Stimulated activated effector memory CD8-positive, alpha-beta T cell treated with anti-CD3 and anti-CD28 coated beads, Interleukin-12 subunit alpha, Interleukin-12 subunit beta, amount 100 ng/mL, for 72 hours (primary cell): ENCODE measurements around the gene SGO2.

Experiments
- ATAC-seq: fragments of 150-1000 bp; cut with Tn5 transposase; 2 replicates; pipeline ENCODE4 v1.10.0; 2021
- DNase-seq, 2 donors: peaks; one replicate each; pipeline ENCODE4 v3.0.0; 2021 to 2022; ENCODE audit warnings: low spot score in 2 of 2
- H3K27ac Mint-ChIP-seq: one replicate; pipeline ENCODE4 v1.8.0; 2022; ENCODE audit warnings: mild to moderate bottlenecking, mixed read lengths
- H3K36me3 Mint-ChIP-seq: one replicate; pipeline ENCODE4 v1.8.0; 2022; ENCODE audit warnings: mild to moderate bottlenecking, mixed read lengths
- H3K4me1 Mint-ChIP-seq: one replicate; pipeline ENCODE4 v1.8.0; 2022; ENCODE audit warnings: mixed read lengths
- H3K4me3 Mint-ChIP-seq: one replicate; pipeline ENCODE4 v1.8.0; 2022; ENCODE audit warnings: mild to moderate bottlenecking, mixed read lengths
- H3K9me3 Mint-ChIP-seq: one replicate; pipeline ENCODE4 v1.8.0; 2022; ENCODE audit warnings: mixed read lengths

SGO2 gene, protein sequence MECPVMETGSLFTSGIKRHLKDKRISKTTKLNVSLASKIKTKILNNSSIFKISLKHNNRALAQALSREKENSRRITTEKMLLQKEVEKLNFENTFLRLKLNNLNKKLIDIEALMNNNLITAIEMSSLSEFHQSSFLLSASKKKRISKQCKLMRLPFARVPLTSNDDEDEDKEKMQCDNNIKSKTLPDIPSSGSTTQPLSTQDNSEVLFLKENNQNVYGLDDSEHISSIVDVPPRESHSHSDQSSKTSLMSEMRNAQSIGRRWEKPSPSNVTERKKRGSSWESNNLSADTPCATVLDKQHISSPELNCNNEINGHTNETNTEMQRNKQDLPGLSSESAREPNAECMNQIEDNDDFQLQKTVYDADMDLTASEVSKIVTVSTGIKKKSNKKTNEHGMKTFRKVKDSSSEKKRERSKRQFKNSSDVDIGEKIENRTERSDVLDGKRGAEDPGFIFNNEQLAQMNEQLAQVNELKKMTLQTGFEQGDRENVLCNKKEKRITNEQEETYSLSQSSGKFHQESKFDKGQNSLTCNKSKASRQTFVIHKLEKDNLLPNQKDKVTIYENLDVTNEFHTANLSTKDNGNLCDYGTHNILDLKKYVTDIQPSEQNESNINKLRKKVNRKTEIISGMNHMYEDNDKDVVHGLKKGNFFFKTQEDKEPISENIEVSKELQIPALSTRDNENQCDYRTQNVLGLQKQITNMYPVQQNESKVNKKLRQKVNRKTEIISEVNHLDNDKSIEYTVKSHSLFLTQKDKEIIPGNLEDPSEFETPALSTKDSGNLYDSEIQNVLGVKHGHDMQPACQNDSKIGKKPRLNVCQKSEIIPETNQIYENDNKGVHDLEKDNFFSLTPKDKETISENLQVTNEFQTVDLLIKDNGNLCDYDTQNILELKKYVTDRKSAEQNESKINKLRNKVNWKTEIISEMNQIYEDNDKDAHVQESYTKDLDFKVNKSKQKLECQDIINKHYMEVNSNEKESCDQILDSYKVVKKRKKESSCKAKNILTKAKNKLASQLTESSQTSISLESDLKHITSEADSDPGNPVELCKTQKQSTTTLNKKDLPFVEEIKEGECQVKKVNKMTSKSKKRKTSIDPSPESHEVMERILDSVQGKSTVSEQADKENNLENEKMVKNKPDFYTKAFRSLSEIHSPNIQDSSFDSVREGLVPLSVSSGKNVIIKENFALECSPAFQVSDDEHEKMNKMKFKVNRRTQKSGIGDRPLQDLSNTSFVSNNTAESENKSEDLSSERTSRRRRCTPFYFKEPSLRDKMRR

DNA sequence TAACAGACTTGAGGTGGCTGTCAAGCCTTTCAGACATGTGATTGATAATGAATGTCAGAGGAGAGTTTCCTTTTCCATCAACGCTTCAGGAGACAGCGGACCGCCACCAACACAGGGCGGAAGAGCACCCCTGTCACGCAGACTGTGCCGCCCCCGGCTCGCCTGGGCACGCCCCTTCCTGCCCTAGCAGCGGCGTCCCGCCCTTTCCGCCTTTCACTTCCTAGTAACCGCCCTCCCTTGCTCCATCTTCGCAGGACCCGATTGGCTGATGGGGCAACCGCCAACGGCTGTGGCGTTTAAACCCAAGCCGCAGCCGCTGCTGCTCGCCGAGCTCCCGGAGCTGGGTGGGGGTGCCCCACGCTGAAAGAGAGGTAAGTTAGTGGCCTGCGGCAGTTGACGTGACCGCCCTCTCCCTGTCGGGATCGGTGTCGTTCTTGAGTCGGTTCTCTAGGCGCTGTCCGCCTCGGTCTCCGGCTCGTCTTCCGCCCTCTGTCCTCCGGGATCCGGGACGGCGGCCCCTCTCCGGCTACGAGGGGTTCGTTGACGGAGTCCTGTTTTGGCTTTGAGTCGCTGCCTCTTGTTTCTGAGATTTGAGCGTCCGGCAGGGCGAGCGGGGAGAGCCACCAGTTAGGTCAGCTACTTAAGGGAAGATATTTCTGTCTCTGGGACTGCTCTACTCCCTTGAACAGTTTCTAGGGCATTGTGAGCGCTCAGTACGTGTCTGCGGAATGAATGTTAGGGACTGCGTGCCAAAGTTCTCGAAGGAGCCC lies at the start of gene SGO2:
SGO2 (plus strand) TSS at position 326 of the 770 bp plus-strand sequence. CDS start 6,769 bp downstream, outside the sequence.
- DNase-seq: peak; percentile 86 to 96
- Mint-ChIP-seq H3K4me3 (peak within 1 kb of the TSS; percentile 96), H3K4me1 (peaks cover 19% of the 10 kb centered on the region), H3K9me3 (no peaks in the 10 kb centered on the region), H3K36me3 (peaks cover 10% of the 10 kb centered on the region), H3K27ac (peak within 1 kb of the TSS; percentile 96)
- peak; percentile 99 for ATAC-seq

DNA sequence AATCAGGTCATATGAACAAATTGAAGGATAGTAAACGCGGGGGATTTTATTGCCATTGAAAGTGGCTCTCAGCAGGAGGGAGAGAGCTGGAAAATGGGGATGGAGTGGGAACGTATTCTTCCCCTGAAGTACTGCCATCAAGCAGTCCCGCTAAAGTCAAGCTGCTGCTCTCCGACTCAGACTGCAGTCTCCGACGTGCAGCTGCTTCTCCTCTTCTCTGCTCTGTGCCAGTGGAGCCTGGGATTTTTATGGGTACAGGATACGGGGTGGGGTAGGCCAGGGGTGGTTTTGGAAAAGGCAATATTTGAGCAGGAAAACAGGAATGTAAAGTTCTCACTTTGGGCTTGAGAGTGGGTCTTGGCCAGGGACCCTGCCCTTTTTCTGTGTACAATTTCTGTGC lies 49.2 kb upstream of the SGO2 start:
- Mint-ChIP-seq H3K4me1 (peaks cover 8% of the 10 kb centered on the region), H3K4me3 (no peak overlapping the region), H3K36me3 (peaks cover 30% of the 10 kb centered on the region), H3K9me3 (no peaks in the 10 kb centered on the region), H3K27ac (no peak overlapping the region)
- no peak for ATAC-seq
- DNase-seq: no peak

DNA sequence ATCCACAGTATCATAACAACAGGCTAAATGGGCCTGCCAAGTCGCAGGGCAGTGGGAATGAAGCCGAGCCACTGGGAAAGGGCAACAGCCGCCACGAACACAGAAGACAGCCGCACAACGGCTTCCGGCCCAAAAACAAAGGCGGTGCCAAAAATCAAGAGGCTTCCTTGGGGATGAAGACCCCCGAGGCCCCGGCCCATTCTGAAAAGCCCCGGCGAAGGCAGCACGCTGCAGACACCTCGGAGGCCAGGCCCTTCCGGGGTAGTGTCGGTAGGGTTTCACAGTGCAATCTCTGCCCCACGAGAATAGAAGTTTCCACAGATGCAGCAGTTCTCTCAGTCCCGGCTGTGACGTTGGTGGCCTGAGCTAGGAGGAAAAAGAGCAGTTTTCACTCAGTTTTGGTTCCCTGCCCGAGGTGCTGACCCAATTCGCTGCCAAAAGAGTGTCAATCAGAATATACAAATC lies 48.3 kb upstream of the SGO2 start:
- Mint-ChIP-seq H3K4me1 (peaks cover 8% of the 10 kb centered on the region), H3K36me3 (peaks cover 27% of the 10 kb centered on the region), H3K27ac (no peak overlapping the region), H3K9me3 (no peaks in the 10 kb centered on the region), H3K4me3 (no peak overlapping the region)
- no peak for ATAC-seq
- DNase-seq: no peak

DNA sequence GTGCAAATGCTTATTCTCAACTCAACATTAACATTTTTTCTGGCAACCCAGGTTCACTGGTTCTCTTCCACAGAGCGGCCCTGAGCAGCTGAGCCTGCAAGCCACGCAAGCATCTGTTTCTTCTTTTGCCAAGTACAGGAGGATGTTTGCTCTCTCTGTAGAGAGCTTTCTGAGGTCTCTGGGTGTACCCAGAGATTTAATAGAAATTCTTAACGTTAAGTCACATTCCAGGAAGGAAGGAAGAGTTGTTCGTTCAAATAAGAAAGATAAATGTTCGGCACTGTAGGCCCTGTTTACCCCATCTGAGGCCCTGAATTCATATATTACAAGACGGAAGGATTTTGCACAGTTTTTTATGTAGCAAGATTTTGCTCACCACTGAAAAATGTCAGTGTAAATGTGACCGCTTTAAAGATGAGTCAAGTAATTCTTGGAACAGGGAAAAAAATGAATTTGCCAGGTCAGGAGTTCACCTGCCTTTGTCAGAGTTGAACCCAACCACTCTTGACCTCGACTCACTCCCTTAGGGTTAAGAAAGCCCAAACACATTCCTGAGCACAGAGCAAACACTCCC lies 46.2 kb upstream of the SGO2 start:
- no peak overlapping the region for H3K4me3 Mint-ChIP-seq
- H3K36me3 Mint-ChIP-seq: peaks cover 15% of the 10 kb centered on the region
- no peak for DNase-seq
- ATAC-seq: peak; percentile 64
- no peaks in the 10 kb centered on the region for H3K9me3 Mint-ChIP-seq
- peak overlapping the region; percentile 63 for H3K27ac Mint-ChIP-seq
- peaks cover 8% of the 10 kb centered on the region for H3K4me1 Mint-ChIP-seq

DNA sequence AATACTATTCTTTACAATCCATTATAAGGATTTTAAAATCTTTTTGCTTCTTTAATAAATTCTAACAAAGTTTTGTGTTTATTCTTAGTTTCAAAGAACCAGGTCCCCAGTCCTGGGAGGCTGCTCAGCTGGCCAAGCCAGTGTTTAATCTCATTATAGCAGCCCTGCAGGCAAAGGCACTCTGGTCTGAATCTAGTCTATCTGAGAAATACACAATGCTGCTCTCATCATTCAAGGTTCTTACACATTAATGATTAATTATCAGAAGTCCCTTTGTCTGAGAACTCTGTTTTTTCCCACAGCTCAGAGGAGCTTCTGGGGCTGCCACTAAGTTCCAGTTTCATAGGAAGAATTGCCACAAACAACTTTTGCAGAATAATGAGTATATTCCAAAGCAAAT lies 43.8 kb upstream of the SGO2 start:
- peaks cover 7% of the 10 kb centered on the region for H3K36me3 Mint-ChIP-seq
- DNase-seq (no peak), ATAC-seq (no peak)
- H3K9me3 Mint-ChIP-seq: no peaks in the 10 kb centered on the region
- no peak overlapping the region for H3K4me3 Mint-ChIP-seq
- H3K4me1 Mint-ChIP-seq: peaks cover 8% of the 10 kb centered on the region
- H3K27ac Mint-ChIP-seq: no peak overlapping the region

DNA sequence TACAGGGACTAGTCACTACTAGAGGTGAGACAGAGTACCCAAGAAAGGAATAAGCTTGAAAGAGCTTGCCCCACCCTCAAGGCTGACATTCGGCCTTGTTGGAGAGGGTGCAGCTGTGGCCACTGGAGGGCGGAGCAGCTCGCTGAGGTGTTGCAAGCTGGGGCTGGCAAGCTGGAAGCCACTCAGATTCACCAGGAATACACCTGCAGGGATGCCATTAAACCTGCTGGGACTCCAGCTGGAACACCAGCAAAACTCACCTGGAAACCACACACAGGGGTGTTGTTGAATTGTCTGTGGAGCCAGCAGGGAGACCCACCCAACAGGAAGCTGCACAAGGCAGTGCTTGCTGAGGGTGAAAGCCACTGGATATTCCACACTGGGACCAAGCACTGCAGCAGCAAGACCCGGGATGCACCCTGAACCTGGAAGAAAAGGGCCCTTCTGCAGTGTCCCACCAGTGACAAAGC lies 42.2 kb upstream of the SGO2 start:
- peaks cover 6% of the 10 kb centered on the region for H3K36me3 Mint-ChIP-seq
- no peak for DNase-seq
- H3K9me3 Mint-ChIP-seq: no peaks in the 10 kb centered on the region
- H3K4me3 Mint-ChIP-seq: no peak overlapping the region
- H3K4me1 Mint-ChIP-seq: peaks cover 8% of the 10 kb centered on the region
- peak; percentile 73 for ATAC-seq
- no peak overlapping the region for H3K27ac Mint-ChIP-seq

DNA sequence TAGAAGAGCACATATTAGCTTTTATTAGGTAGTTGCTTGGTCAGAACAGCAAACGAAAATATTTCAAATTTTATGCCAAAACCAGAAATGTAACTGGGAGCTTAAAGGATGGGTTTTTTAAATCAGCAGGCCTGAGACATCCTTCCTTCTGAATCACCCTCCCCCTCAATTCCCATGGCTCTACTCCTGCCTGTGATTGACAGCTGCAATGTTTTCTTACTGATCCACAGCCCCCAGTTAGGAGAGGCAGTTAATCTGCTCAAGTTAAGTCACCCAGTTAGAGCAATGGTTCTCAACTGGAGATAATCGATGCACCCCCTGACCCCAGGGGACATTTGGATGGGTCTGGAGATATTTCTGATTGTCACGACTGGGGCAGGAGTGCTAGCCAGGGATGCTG lies 41.1 kb upstream of the SGO2 start:
- no peak overlapping the region for H3K27ac Mint-ChIP-seq
- no peak for DNase-seq
- no peak overlapping the region for H3K4me3 Mint-ChIP-seq
- no peak for ATAC-seq
- H3K4me1 Mint-ChIP-seq: peaks cover under 1% of the 10 kb centered on the region
- no peaks in the 10 kb centered on the region for H3K9me3 Mint-ChIP-seq
- peaks cover 6% of the 10 kb centered on the region for H3K36me3 Mint-ChIP-seq

DNA sequence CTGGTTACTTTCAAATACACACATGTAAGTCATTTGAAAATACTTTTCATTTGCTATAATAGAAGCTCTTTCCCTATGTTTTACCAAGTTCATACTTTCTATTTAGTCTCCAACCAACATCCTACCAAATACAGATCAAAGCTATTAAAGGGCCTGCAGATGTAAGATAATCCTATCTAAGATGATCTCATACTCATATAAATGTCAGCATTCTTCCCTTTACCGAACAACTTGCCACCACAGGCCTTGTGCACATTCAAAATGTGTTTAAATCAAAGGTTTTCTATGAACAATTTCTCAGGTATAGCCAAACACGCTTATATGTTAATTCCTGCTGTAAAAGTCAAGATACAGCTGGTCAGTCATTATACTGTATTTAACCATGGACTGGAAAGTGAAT lies 39.5 kb upstream of the SGO2 start:
- H3K9me3 Mint-ChIP-seq: no peaks in the 10 kb centered on the region

DNA sequence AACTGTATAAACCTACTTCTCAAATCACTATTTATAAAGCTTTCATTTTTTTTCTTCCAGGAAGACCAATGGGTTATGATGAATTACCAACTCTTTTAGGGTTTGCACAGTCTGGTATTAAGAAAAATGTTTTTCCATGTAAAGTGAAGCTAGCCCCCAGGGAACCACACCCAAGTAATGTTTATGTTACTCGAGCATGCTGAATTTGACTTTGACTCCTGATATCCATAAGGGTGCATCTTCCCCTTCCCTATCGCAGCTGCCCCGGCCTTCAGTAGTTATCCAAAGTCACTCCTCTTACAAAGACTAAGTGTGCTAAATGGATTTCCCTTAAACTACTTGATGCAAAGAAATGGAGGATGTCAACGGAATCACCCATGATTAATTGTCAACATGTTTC lies 37.8 kb upstream of the SGO2 start:
- no peaks in the 10 kb centered on the region for H3K9me3 Mint-ChIP-seq
- no peak overlapping the region for H3K4me3 Mint-ChIP-seq
- no peak for DNase-seq
- H3K36me3 Mint-ChIP-seq: peaks cover 39% of the 10 kb centered on the region
- no peak overlapping the region for H3K27ac Mint-ChIP-seq
- no peak for ATAC-seq
- H3K4me1 Mint-ChIP-seq: no peaks in the 10 kb centered on the region

More for the DNA sequence above, 39.5 kb upstream of the SGO2 start:
- H3K36me3 Mint-ChIP-seq: peaks cover 22% of the 10 kb centered on the region
- H3K4me3 Mint-ChIP-seq: no peak overlapping the region
- ATAC-seq: no peak
- no peak overlapping the region for H3K27ac Mint-ChIP-seq
- H3K4me1 Mint-ChIP-seq: no peaks in the 10 kb centered on the region
- no peak for DNase-seq

DNA sequence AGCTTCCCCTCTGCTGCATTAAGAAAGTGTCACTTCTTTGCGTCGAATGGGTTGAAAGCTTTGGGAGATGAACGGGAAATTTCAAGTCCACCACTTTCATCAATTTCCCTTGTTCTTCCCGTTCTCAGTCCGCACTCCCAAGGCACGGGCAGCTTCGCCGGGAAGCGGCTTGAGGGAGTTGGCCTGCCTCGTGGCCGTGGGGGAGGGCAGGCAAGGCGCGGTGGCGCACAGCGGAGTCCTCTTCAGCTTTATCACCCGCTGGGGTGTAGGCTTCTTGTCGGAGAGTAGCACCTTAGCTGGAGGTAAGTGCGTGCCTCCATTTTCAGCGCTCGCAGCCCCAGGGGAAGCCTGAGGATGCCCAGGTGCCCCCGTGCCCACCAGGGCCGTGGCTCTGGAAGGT lies 36.0 kb upstream of the SGO2 start:
- H3K4me3 Mint-ChIP-seq: no peak overlapping the region
- no peaks in the 10 kb centered on the region for H3K9me3 Mint-ChIP-seq
- no peaks in the 10 kb centered on the region for H3K4me1 Mint-ChIP-seq
- ATAC-seq: no peak
- H3K27ac Mint-ChIP-seq: no peak overlapping the region
- no peak for DNase-seq
- H3K36me3 Mint-ChIP-seq: peaks cover 57% of the 10 kb centered on the region

DNA sequence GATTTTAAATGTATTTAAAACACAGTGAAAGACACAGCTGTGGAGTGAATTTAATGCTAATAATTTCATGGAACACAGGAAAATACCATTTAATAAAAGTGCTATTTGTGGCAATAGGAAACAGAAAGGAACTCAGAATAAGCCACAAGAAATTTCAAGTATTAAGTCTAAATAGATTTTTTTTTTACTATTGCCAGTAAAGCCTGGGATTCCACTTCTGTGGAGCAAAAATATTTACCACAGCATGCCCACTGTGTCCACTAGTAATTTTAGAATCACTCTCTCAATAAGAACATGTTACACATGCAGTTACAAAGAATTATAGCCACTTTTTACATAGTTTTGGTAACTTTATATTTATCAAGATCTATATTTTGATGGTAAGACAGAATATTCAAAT lies 33.4 kb upstream of the SGO2 start:
- Mint-ChIP-seq H3K36me3 (peaks cover 82% of the 10 kb centered on the region), H3K27ac (no peak overlapping the region)
- ATAC-seq: no peak

DNA sequence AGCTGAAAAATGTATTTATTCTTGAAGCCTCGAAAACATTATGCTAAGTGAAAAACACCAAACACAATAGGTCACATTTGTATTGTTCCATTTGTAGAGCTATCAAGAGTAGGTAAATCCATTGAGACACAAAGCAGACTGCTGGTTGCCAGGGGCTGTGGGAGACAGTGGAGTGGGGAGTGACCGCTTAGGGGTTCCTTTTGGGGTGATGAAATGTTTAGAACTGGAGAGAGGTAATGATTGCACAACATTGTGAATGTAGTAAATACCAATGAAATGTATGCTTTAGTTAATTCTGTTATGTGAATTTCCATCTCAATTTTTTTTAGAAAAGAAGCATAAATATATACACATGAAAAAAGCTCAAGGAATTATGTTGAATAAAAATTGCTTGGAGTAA lies 32.0 kb upstream of the SGO2 start:
- no peak for ATAC-seq
- Mint-ChIP-seq H3K36me3 (peaks cover 94% of the 10 kb centered on the region), H3K27ac (no peak overlapping the region), H3K4me3 (no peak overlapping the region), H3K9me3 (no peaks in the 10 kb centered on the region), H3K4me1 (no peaks in the 10 kb centered on the region)
- no peak for DNase-seq

More for the DNA sequence above, 33.4 kb upstream of the SGO2 start:
- H3K4me3 Mint-ChIP-seq: no peak overlapping the region
- H3K9me3 Mint-ChIP-seq: no peaks in the 10 kb centered on the region
- H3K4me1 Mint-ChIP-seq: no peaks in the 10 kb centered on the region
- DNase-seq: no peak

DNA sequence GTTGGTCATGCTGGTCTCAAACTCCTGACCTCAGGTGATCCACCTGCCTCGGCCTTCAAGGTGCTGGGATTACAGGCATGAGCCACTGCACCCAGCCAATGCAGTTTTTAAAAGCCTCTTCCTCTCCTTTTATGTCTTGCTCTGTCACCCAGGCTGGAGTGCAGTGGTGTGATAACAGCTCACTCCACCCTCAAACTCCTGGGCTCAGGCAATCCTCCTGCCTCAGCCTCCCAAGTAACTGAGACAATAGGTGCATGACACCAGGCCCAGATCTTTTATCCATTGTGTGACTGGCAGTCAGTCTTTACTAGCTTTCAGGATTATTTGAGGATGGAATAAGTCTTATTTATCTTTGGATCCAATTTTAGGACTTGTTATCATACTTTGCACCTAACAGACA lies 29.3 kb upstream of the SGO2 start:
- Mint-ChIP-seq H3K9me3 (no peaks in the 10 kb centered on the region), H3K4me3 (no peak overlapping the region), H3K27ac (peak overlapping the region; percentile 67), H3K4me1 (no peaks in the 10 kb centered on the region), H3K36me3 (peaks cover 71% of the 10 kb centered on the region)
- no peak for ATAC-seq
- no peak for DNase-seq
